Measurements from ENCODE around the gene FBXO46. TPM values are rescaled to one million over a fixed set of nuclear protein-coding genes. Genes with fewer than 3 reads are reported as not detected.

The FBXO46 gene
- total and polyA plus RNA-seq, 2 donors (not counting 1 experiment from before 2014, with no cell fraction given): 19.9 to 44.5 TPM

DNA sequence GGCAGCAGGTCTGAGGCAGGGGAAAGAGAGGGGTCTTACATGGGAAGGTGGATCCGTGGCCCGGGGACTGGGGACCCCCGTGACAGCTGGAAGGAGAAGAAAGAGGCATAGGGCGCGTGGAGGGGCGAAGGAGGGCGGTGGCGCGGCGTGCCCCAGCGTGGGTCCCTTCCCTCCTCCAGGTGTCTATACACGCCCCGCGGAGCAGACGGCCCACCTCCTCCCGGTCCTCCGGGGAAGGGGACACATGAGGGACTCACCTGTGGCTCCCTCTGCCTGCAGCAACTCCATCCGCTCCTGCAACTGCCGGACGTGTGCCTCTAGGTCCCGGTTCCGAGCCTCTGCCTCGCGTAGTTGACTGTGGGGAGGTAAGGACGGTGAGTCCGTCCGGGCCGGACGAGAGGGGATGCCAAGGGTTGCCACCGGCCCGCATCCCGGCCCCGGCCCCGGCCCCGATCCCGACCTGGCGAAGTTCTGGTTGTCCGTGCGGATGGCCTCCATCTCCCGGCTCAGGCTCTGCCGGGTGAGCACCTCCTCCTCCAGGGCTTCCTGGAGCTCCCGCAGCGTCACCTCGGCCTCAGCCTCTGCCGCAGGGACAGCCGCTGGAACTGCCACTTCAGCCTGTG lies 40.7 kb upstream of the FBXO46 start:
- peak overlapping the region; percentile 96 for H3K4me2 ChIP-seq (replicated peaks; ENCODE audit: low read depth, low read length, poor library complexity, severe bottlenecking)
- peak overlapping the region; percentile 90 for H3K4me3 Mint-ChIP-seq
- H3K36me3 ChIP-seq (replicated peaks in 1 of 2; ENCODE audit: control extremely low read depth in 1 of 2, control insufficient read depth in 1 of 2, extremely low read depth in 1 of 2, insufficient read depth in 2 of 2, low read length in 1 of 2): no peaks in the 10 kb centered on the region
- no peaks in the 10 kb centered on the region for H3K9me3 Mint-ChIP-seq (ENCODE audit: insufficient read depth)
- H3K9ac ChIP-seq (ENCODE audit: low read length): no peak overlapping the region
- H3K27ac ChIP-seq (ENCODE audit: low read length in 2 of 2): no peak overlapping the region
- no peak for TF ChIP-seq EZH2 (IDR thresholded peaks at IDR 0.05; ENCODE audit: borderline replicate concordance, insufficient read depth, low read depth, low read length, poor library complexity, severe bottlenecking)
- TF ChIP-seq, protein P1, sequence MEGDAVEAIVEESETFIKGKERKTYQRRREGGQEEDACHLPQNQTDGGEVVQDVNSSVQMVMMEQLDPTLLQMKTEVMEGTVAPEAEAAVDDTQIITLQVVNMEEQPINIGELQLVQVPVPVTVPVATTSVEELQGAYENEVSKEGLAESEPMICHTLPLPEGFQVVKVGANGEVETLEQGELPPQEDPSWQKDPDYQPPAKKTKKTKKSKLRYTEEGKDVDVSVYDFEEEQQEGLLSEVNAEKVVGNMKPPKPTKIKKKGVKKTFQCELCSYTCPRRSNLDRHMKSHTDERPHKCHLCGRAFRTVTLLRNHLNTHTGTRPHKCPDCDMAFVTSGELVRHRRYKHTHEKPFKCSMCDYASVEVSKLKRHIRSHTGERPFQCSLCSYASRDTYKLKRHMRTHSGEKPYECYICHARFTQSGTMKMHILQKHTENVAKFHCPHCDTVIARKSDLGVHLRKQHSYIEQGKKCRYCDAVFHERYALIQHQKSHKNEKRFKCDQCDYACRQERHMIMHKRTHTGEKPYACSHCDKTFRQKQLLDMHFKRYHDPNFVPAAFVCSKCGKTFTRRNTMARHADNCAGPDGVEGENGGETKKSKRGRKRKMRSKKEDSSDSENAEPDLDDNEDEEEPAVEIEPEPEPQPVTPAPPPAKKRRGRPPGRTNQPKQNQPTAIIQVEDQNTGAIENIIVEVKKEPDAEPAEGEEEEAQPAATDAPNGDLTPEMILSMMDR (IDR thresholded peaks at IDR 0.05): no peak
- no peaks in the 10 kb centered on the region for H4K20me1 ChIP-seq (ENCODE audit: control insufficient read depth, insufficient read depth, low read length, poor library complexity, severe bottlenecking)
- CTCF ChIA-PET: interaction anchor here (0.5 to 8.3 kb wide), 6 partner anchors 21 to 292 kb away, joined by 3 to 302 read pairs (median 18); partner anchors contain the start of genes DMWD, FOXA3, QPCTL and SNRPD2
- no peaks in the 10 kb centered on the region for H3K79me2 ChIP-seq (ENCODE audit: control insufficient read depth, insufficient read depth, low read length)
- H2AFZ ChIP-seq (ENCODE audit: insufficient read depth, low read depth, low read length, poor library complexity, severe bottlenecking): no peak overlapping the region
- peaks cover 0 to 3% (median 0%) of the 10 kb centered on the region in 3 donors for H3K9me3 ChIP-seq (ENCODE audit: control extremely low read depth in 1 of 3, control insufficient read depth in 2 of 3, insufficient read depth in 1 of 3, low read length in 2 of 3)
- WGBS (ENCODE audit: insufficient coverage): 94% methylated on average over 38 of the region's 46 CpGs
- intact Hi-C loops (cut with micrococcal nuclease): no loop called here
- peaks cover 29% of the 10 kb centered on the region for H3K4me1 Mint-ChIP-seq
- H3K27me3 Mint-ChIP-seq: no peaks in the 10 kb centered on the region
- H3K27ac Mint-ChIP-seq: peak overlapping the region; percentile 61
- H3K4me3 ChIP-seq (ENCODE audit: control extremely low read depth in 1 of 5, extremely low read depth in 1 of 5, insufficient read depth in 1 of 5, low read depth in 2 of 5, low read length in 4 of 5): no peak overlapping the region
- H3K27me3 ChIP-seq (replicated peaks in 1 of 4; ENCODE audit: control extremely low read depth in 1 of 4, control insufficient read depth in 3 of 4, insufficient read depth in 4 of 4, low read length in 3 of 4): peaks cover 0 to 18% (median 6%) of the 10 kb centered on the region in 4 experiments
- DNase-seq: no peak
- peaks cover 12 to 32% of the 10 kb centered on the region in 2 donors for H3K4me1 ChIP-seq (ENCODE audit: control insufficient read depth in 2 of 2, insufficient read depth in 2 of 2, low read length in 2 of 2)
- POLR2A ChIA-PET: interaction anchor here (1.0 to 3.9 kb wide), 3 partner anchors 11 to 28 kb away, joined by 4 to 23 read pairs (median 18); partner anchors contain the start of genes DMPK and DMWD
- no peak for ATAC-seq (ENCODE audit: low read depth)
